GM12801 (cell line): ENCODE data around the gene FAM131C.

Experiments
- CTCF ChIP-seq: IDR thresholded peaks from one replicate; pipeline ENCODE4 v1.5.1; 2011; ENCODE audit warnings: control low read depth; ENCODE audit not compliant: insufficient read length; ENCODE audit errors: extremely low read depth

FAM131C gene

GRCh38 chr1:16055613-16056520, 17.6 kb downstream of the FAM131C start:
- no peak for TF ChIP-seq CTCF

- TF ChIP-seq CTCF = no peak
Measured at GRCh38 chr1:16054598-16055540, 18.6 kb downstream of the FAM131C start.

GRCh38 chr1:16053781-16054502, 19.5 kb downstream of the FAM131C start:
- no peak for TF ChIP-seq CTCF

- TF ChIP-seq CTCF = no peak
Measured at GRCh38 chr1:16051039-16051438, 22.4 kb downstream of the FAM131C start.

- TF ChIP-seq CTCF = no peak
Measured at GRCh38 chr1:16050328-16050727, 23.1 kb downstream of the FAM131C start.

GRCh38 chr1:16048573-16049189, 24.8 kb downstream of the FAM131C start:
- no peak for TF ChIP-seq CTCF
